PC-3 (cell line): ENCODE measurements around the gene NTN4.

Source experiments
- EZH2 ChIP-seq: fragments of 300-600 bp; sonication (generic); IDR thresholded peaks from one replicate; pipeline ENCODE4 v1.6.1; 2017; ENCODE audit warnings: antibody characterized with exemption, mild to moderate bottlenecking, low read length; ENCODE audit not compliant: unreplicated experiment
- TF ChIP-seq, protein P1 (sequence below): fragments of 300-600 bp; sonication (generic); conservative IDR thresholded peaks from 2 replicates; pipeline ENCODE4 v1.5.1; 2017; ENCODE audit warnings: antibody characterized with exemption, low read depth, mild to moderate bottlenecking, low read length

DNA sequence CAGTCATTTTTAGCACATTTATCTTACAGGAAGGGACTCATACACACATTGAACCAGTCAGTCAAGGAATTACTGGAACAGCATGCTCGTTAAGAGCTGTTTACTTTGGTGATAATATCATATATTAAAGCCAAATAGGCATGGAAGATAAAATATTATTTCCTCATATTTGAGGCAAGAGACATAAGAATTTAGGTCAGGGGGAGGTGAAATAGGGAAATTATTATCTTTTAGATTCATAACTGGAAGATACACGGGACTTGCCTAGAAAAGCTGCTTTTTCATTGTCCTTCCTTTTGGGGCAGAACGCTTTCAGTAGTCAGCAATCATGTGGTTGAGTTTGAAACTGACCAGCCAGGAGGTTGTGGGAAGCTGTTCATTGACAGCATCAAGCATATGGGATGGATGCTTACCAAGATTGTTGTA, 72.5 kb downstream of the NTN4 start:
- TF ChIP-seq, protein P1, sequence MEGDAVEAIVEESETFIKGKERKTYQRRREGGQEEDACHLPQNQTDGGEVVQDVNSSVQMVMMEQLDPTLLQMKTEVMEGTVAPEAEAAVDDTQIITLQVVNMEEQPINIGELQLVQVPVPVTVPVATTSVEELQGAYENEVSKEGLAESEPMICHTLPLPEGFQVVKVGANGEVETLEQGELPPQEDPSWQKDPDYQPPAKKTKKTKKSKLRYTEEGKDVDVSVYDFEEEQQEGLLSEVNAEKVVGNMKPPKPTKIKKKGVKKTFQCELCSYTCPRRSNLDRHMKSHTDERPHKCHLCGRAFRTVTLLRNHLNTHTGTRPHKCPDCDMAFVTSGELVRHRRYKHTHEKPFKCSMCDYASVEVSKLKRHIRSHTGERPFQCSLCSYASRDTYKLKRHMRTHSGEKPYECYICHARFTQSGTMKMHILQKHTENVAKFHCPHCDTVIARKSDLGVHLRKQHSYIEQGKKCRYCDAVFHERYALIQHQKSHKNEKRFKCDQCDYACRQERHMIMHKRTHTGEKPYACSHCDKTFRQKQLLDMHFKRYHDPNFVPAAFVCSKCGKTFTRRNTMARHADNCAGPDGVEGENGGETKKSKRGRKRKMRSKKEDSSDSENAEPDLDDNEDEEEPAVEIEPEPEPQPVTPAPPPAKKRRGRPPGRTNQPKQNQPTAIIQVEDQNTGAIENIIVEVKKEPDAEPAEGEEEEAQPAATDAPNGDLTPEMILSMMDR, result no peak
- no peak for TF ChIP-seq EZH2
